Measurements from ENCODE around the gene ZFYVE21.
"Not testable (repeated sequence)": the region's sequence is repeated elsewhere in the genome, so short reads cannot be mapped to it uniquely, and the experiment has no call there.

ZFYVE21 gene

GRCh38 chr14:103772078-103772712, 56.6 kb downstream of the ZFYVE21 start:
- no peak for DNase-seq

- DNase-seq: no peak
Observed at GRCh38 chr14:103773521-103773920, 57.9 kb downstream of the ZFYVE21 start.

DNA sequence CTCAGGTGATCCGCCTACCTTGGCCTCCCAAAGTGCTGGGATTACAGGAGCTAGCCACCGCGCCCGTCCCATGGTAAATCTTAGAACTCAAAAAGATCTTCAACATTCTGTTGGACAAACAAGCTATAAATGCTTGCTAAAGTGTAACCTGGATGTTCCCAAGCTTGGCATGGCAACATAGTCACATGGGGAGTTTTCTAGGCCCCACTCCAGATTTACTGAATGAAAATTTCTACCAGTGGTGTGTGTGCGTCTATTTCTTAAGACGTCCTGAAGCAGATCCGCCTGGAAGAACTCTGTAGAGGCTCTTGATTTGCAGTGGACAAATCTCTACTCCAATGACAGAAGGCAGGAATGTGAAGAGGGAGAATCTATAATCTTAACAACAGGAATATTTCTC, 59.9 kb downstream of the ZFYVE21 start:
- no peak for DNase-seq

DNA sequence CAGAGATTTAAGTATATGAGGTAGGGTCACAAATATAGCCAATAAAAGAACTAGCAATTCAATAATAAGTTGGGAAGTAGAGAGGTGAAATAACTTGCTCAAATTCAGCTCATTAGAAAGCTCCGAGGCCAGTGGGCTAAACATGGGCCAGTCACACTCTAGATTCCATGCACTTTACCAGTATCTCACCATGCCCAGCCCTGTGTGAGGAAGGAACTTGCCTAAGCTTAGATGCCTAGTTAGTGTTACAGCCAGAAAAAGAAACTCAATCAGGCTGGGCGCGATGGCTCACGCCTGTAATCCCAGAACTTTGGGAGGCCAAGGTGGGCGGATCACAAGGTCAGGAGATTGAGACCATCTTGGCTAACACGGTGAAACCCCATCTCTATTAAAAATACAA, 60.7 kb downstream of the ZFYVE21 start:
- DNase-seq: not testable (repeated sequence)

- no peak for DNase-seq
Observed at GRCh38 chr14:103782376-103782775, 66.8 kb downstream of the ZFYVE21 start.

Measured in CD4-positive, alpha-beta T cell treated with Interleukin-17A for 4 hours (primary cell).